ENCODE results near the gene PSMC3.

The PSMC3 gene

GRCh38 chr11:47375546-47376085 is 50.6 kb downstream of the PSMC3 start:
- TF ChIP-seq GATA3 (IDR thresholded peaks at IDR 0.05; ENCODE audit: low read depth, low read length) (no peak), GATA2 (IDR thresholded peaks at IDR 0.05; ENCODE audit: low read depth, low read length) (no peak)

GRCh38 chr11:47375020-47375419 is 51.2 kb downstream of the PSMC3 start:
- TF ChIP-seq GATA3 (IDR thresholded peaks at IDR 0.05; ENCODE audit: low read depth, low read length) (no peak), GATA2 (IDR thresholded peaks at IDR 0.05; ENCODE audit: low read depth, low read length) (no peak)

- no peak for TF ChIP-seq GATA2 (IDR thresholded peaks at IDR 0.05; ENCODE audit: low read depth, low read length)
- TF ChIP-seq GATA3 (IDR thresholded peaks at IDR 0.05; ENCODE audit: low read depth, low read length) = no peak
Measured at GRCh38 chr11:47374720-47375019, 51.6 kb downstream of the PSMC3 start.

- TF ChIP-seq GATA3 (IDR thresholded peaks at IDR 0.05; ENCODE audit: low read depth, low read length) = no peak
- no peak for TF ChIP-seq GATA2 (IDR thresholded peaks at IDR 0.05; ENCODE audit: low read depth, low read length)
Measured at GRCh38 chr11:47373876-47374719, 52.1 kb downstream of the PSMC3 start.

GRCh38 chr11:47372422-47372821 is 53.8 kb downstream of the PSMC3 start:
- TF ChIP-seq GATA3 (IDR thresholded peaks at IDR 0.05; ENCODE audit: low read depth, low read length) (no peak), GATA2 (IDR thresholded peaks at IDR 0.05; ENCODE audit: low read depth, low read length) (no peak)

GRCh38 chr11:47369676-47370075 is 56.6 kb downstream of the PSMC3 start:
- no peak for TF ChIP-seq GATA2 (IDR thresholded peaks at IDR 0.05; ENCODE audit: low read depth, low read length)
- TF ChIP-seq GATA3 (IDR thresholded peaks at IDR 0.05; ENCODE audit: low read depth, low read length) = no peak
